Fibroblast of lung (primary cell): ENCODE data around the gene PPME1.

Experiments
- EZH2 ChIP-seq: IDR thresholded peaks from 2 replicates; pipeline ENCODE4 v1.5.1; 2012; ENCODE audit warnings: low read length, control low read depth, mild to moderate bottlenecking; ENCODE audit errors: missing control alignments
- TF ChIP-seq, protein P1 (sequence below), 2 donors: IDR thresholded peaks in 1 of 2; conservative IDR thresholded peaks in 1 of 2; 1 replicate in 1 of 2; 2 replicates in 1 of 2; pipeline ENCODE4 v1.5.1; 2011 to 2012; ENCODE audit warnings: low read length in 2 of 2, control low read depth in 1 of 2, inconsistent platforms in 1 of 2, low read depth in 1 of 2, mild to moderate bottlenecking in 1 of 2

DNA sequence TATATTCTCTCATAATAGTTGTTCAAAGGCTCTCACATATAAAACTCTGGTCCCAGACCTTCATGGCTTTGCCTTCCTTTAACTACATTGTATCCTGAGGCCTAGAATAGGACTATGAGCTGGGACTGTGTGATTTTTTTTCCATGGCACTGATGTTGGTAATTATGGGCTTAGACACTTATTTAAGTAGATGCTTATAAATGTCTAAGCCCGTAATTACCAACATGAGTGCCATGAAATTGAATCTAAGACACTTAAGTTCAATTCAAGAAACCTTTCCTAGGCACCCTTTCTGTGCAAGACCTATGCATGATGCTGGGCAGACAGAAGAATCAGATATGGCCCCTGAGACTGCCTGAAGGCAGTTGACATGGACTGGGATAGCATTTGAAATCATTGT, 77.4 kb downstream of the PPME1 start:
- TF ChIP-seq EZH2: no peak
- TF ChIP-seq, protein P1, sequence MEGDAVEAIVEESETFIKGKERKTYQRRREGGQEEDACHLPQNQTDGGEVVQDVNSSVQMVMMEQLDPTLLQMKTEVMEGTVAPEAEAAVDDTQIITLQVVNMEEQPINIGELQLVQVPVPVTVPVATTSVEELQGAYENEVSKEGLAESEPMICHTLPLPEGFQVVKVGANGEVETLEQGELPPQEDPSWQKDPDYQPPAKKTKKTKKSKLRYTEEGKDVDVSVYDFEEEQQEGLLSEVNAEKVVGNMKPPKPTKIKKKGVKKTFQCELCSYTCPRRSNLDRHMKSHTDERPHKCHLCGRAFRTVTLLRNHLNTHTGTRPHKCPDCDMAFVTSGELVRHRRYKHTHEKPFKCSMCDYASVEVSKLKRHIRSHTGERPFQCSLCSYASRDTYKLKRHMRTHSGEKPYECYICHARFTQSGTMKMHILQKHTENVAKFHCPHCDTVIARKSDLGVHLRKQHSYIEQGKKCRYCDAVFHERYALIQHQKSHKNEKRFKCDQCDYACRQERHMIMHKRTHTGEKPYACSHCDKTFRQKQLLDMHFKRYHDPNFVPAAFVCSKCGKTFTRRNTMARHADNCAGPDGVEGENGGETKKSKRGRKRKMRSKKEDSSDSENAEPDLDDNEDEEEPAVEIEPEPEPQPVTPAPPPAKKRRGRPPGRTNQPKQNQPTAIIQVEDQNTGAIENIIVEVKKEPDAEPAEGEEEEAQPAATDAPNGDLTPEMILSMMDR (conservative IDR thresholded peaks at IDR 0.05 in 1 of 2, IDR thresholded peaks at IDR 0.05 in 1 of 2; ENCODE audit: low read depth in 1 of 2, low read length in 2 of 2): no peak
